ENCODE measurements around the gene RAPSN. TPM values are rescaled to one million over a fixed set of nuclear protein-coding genes. Genes with fewer than 3 reads are reported as not detected.

RAPSN gene
- total and polyA plus RNA-seq, 2 donors (not counting 3 experiments of a cell fraction or from before 2014, with no cell fraction given), result 0.18 to 1.6 TPM

- FAIRE-seq (no peak), DNase-seq (ENCODE audit: low read depth, low spot score) (no peak)
- H3K4me2 ChIP-seq (ENCODE audit: insufficient read depth, low read length), result no peak overlapping the region
- peaks cover 35% of the 10 kb centered on the region for H3K4me1 ChIP-seq (ENCODE audit: control insufficient read depth, extremely low read depth, insufficient read depth, low read length)
- H3K27me3 ChIP-seq (ENCODE audit: control insufficient read depth in 2 of 2, insufficient read depth in 2 of 2, low read length in 2 of 2), result no peaks in the 10 kb centered on the region
- intact Hi-C loops (cut with micrococcal nuclease), result loop anchor here (10.0 kb wide), 1 partner anchor 441 kb away; no protein-coding TSS in a partner anchor
- no peaks in the 10 kb centered on the region for H3K9me1 ChIP-seq (replicated peaks; ENCODE audit: control insufficient read depth, extremely low read depth, insufficient read depth, low read length)
- H3K9me3 ChIP-seq (replicated peaks; ENCODE audit: control insufficient read depth, insufficient read depth, low read length), result no peaks in the 10 kb centered on the region
- no peak overlapping the region for H2AFZ ChIP-seq (ENCODE audit: low read depth, low read length)
- dilution Hi-C loops (cut with MboI; ENCODE audit: extremely low pct_ligation_motif_present, low sequenced_read_pairs), result no loop called here
- no peaks in the 10 kb centered on the region for H4K20me1 ChIP-seq (replicated peaks; ENCODE audit: control insufficient read depth, extremely low read depth, insufficient read depth, low read length)
- TF ChIP-seq FOS (IDR thresholded peaks at IDR 0.05; ENCODE audit: borderline replicate concordance, insufficient read depth, low read length), result no peak
- TF ChIP-seq EZH2 (IDR thresholded peaks at IDR 0.05; ENCODE audit: borderline replicate concordance, low read depth, low read length, severe bottlenecking), result no peak
- no peak for TF ChIP-seq POLR2AphosphoS5 (IDR thresholded peaks at IDR 0.05; ENCODE audit: insufficient read depth, low read depth, low read length)
- no peak for TF ChIP-seq MAX (IDR thresholded peaks at IDR 0.05; ENCODE audit: insufficient read depth, insufficient read length)
- no peak for TF ChIP-seq MYC (IDR thresholded peaks at IDR 0.05; ENCODE audit: low read depth, low read length)
- no peak for TF ChIP-seq POLR2A (IDR thresholded peaks at IDR 0.05; ENCODE audit: low read depth, low read length)
- TF ChIP-seq GATA2 (IDR thresholded peaks at IDR 0.05; ENCODE audit: insufficient read depth, insufficient read length, low read depth, low read length), result no peak
- no peak for TF ChIP-seq JUN (IDR thresholded peaks at IDR 0.05; ENCODE audit: borderline replicate concordance, insufficient read depth, insufficient read length, low read depth)
- no peak for TF ChIP-seq CTCF (IDR thresholded peaks at IDR 0.05; ENCODE audit: extremely low read depth in 1 of 2, insufficient read depth in 1 of 2, low read depth in 1 of 2, low read length in 2 of 2)
- POLR2A ChIA-PET, result no interaction called here
- CTCF ChIA-PET, result interaction anchor here (0.7 to 7.4 kb wide), 4 partner anchors 13 to 83 kb away, joined by 3 to 148 read pairs (median 11); partner anchors contain the start of gene PSMC3
- peaks cover 25% of the 10 kb centered on the region for H3K79me2 ChIP-seq (ENCODE audit: control insufficient read depth, insufficient read depth, low read length)
- peaks cover 8 to 42% of the 10 kb centered on the region in 2 experiments for H3K36me3 ChIP-seq (ENCODE audit: control insufficient read depth in 2 of 2, extremely low read depth in 1 of 2, insufficient read depth in 2 of 2, low read length in 2 of 2)
- H3K4me3 ChIP-seq (replicated peaks in 1 of 3; ENCODE audit: insufficient read depth in 1 of 3, low read depth in 1 of 3, low read length in 3 of 3), result no peak overlapping the region
- H3K9ac ChIP-seq (replicated peaks; ENCODE audit: extremely low read depth, insufficient read depth, low read length), result no peak overlapping the region
- H3K27ac ChIP-seq (ENCODE audit: insufficient read depth, low read depth, low read length), result no peak overlapping the region
- no TSS peak for BruUV-seq (replicated peaks)
Observed at GRCh38 chr11:47413351-47413750, 35.6 kb downstream of the RAPSN start.

All from endothelial cell of umbilical vein (primary cell).